OCI-LY7 (cell line): Measurements from ENCODE around the gene MT1H.

ENCODE experiments used
- EZH2phosphoT487 ChIP-seq: fragments of 200-600 bp; sonication (generic); IDR thresholded peaks from 2 replicates; pipeline ENCODE4 v1.6.1; 2018; ENCODE audit warnings: low read depth, borderline replicate concordance, mild to moderate bottlenecking, mixed run types, antibody characterized with exemption, low read length, moderate library complexity, mixed read lengths
- TF ChIP-seq, protein P1 (sequence below): fragments of 200-600 bp; sonication (generic); conservative IDR thresholded peaks from 2 replicates; pipeline ENCODE4 v1.5.1; 2014; ENCODE audit warnings: mild to moderate bottlenecking, antibody characterized with exemption, low read length, moderate library complexity, mixed read lengths

DNA sequence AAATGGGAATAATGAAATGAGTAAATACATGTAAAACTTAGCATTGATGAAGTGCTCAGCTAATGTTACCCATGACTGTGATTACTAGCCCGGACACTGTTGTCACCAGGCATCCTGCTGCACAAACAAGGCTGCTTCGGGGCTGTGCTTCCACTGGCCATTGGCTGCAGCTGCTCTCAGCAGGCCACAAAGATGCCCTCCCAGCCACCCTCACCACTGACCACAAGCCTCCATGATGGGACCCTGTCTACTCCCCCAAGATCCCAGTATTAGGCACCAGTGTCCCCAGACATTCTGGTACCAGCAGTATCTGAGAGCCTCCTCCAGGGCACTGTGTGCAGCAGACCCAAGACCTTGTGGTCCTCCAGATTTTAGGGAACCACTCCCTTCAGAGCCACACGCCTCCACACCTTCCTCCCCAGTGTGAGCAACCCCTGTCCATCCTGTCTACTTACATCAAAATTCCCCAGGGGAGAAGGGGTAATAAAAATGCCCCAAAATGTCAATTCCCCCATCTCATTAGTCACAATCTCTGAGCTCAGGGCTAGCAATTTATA lies 40.6 kb downstream of the MT1H start:
- TF ChIP-seq, protein P1, sequence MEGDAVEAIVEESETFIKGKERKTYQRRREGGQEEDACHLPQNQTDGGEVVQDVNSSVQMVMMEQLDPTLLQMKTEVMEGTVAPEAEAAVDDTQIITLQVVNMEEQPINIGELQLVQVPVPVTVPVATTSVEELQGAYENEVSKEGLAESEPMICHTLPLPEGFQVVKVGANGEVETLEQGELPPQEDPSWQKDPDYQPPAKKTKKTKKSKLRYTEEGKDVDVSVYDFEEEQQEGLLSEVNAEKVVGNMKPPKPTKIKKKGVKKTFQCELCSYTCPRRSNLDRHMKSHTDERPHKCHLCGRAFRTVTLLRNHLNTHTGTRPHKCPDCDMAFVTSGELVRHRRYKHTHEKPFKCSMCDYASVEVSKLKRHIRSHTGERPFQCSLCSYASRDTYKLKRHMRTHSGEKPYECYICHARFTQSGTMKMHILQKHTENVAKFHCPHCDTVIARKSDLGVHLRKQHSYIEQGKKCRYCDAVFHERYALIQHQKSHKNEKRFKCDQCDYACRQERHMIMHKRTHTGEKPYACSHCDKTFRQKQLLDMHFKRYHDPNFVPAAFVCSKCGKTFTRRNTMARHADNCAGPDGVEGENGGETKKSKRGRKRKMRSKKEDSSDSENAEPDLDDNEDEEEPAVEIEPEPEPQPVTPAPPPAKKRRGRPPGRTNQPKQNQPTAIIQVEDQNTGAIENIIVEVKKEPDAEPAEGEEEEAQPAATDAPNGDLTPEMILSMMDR: no peak
- TF ChIP-seq EZH2phosphoT487: no peak
